Measurements from ENCODE around the gene ZNF148. TPM values are rescaled to one million over a fixed set of nuclear protein-coding genes. Genes with fewer than 3 reads are reported as not detected.

ZNF148 gene
- polyA plus RNA-seq, 3 donors: 6.5 to 48.4 (median 34.1) TPM

DNA sequence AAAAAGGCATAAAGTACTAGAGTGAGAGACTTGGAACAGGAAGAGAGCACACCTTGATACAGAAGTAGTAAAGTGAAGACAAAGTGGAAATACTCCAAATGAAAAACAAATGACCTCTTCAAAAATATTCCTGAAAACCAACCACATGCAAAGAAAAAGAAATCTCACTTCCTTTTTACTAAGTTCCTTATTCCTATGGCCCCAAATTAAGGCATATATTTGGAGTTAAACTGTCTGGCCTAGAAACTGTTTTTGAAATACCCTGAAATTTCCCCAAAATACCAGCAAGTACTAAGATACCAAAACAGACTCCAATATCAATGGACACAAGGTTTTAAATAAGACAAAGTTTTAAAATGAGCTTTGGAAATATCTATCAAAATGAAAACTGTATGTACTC lies 58.2 kb downstream of the ZNF148 start:
- H3K27me3 ChIP-seq (ENCODE audit: control insufficient read depth in 2 of 2, insufficient read depth in 2 of 2, low read length in 2 of 2): no peaks in the 10 kb centered on the region
- peaks cover 21% of the 10 kb centered on the region for H3K79me2 ChIP-seq (ENCODE audit: insufficient read depth, low read length)
- H3K9me3 ChIP-seq (replicated peaks in 1 of 2; ENCODE audit: control insufficient read depth in 1 of 2, insufficient read depth in 1 of 2, low read length in 2 of 2): no peaks in the 10 kb centered on the region
- no peak overlapping the region for H2AFZ ChIP-seq (ENCODE audit: insufficient read depth, low read depth, low read length, poor library complexity, severe bottlenecking)
- H3K4me3 ChIP-seq (replicated peaks in 1 of 3; ENCODE audit: low read depth in 2 of 3, low read length in 3 of 3): no peak overlapping the region
- peak in 2 of 3 donors; percentile 14 for DNase-seq
- H3K4me2 ChIP-seq (replicated peaks; ENCODE audit: extremely low read depth, low read length, poor library complexity, severe bottlenecking): peak overlapping the region; percentile 20
- H3K36me3 Mint-ChIP-seq: peaks cover 32 to 37% of the 10 kb centered on the region in 2 donors
- peaks cover 12 to 24% of the 10 kb centered on the region in 2 donors for H3K4me1 ChIP-seq (ENCODE audit: control insufficient read depth in 1 of 2, insufficient read depth in 2 of 2, low read length in 2 of 2)
- peaks cover 21 to 57% of the 10 kb centered on the region in 2 donors for H3K36me3 ChIP-seq (replicated peaks in 1 of 2; ENCODE audit: control insufficient read depth in 1 of 2, insufficient read depth in 2 of 2, low read length in 2 of 2)
- H3K27ac Mint-ChIP-seq: peak overlapping the region in 5 of 7 donors; percentile 55 to 77 (median 73)
- TF ChIP-seq, protein P1, sequence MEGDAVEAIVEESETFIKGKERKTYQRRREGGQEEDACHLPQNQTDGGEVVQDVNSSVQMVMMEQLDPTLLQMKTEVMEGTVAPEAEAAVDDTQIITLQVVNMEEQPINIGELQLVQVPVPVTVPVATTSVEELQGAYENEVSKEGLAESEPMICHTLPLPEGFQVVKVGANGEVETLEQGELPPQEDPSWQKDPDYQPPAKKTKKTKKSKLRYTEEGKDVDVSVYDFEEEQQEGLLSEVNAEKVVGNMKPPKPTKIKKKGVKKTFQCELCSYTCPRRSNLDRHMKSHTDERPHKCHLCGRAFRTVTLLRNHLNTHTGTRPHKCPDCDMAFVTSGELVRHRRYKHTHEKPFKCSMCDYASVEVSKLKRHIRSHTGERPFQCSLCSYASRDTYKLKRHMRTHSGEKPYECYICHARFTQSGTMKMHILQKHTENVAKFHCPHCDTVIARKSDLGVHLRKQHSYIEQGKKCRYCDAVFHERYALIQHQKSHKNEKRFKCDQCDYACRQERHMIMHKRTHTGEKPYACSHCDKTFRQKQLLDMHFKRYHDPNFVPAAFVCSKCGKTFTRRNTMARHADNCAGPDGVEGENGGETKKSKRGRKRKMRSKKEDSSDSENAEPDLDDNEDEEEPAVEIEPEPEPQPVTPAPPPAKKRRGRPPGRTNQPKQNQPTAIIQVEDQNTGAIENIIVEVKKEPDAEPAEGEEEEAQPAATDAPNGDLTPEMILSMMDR (IDR thresholded peaks at IDR 0.05): no peak
- peak overlapping the region in 1 of 2 donors; percentile 69 for H3K4me3 Mint-ChIP-seq
- intact Hi-C loops (cut with micrococcal nuclease): no loop called here
- H3K27me3 Mint-ChIP-seq (ENCODE audit: low read depth in 3 of 3): no peaks in the 10 kb centered on the region
- no peaks in the 10 kb centered on the region for H3K9me3 Mint-ChIP-seq
- H3K27ac ChIP-seq (ENCODE audit: low read depth in 1 of 2, low read length in 2 of 2): no peak overlapping the region
- H4K20me1 ChIP-seq (ENCODE audit: insufficient read depth, low read length): peaks cover 59% of the 10 kb centered on the region
- peaks cover 21% of the 10 kb centered on the region for H3K4me1 Mint-ChIP-seq
- no peak overlapping the region for H3K9ac ChIP-seq (ENCODE audit: insufficient read depth, low read length, poor library complexity, severe bottlenecking)

DNA sequence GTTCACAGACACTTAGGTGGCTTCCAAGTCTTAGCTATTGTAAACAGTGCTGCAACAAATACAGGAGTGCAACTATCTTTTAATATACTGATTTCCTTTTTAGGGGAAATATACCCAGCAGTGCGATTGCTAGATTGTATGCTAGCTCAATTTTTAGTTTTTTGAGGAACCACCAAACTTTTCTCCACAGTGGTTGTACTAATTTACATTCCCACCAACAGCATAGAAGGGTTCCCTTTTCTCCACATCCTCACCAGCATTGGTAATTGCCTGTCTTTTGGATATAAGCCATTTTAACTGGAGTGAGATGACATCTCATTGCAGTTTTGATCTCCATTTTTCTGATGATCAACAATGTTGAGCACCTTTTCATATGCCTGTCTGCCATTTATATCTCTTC lies 58.9 kb downstream of the ZNF148 start:
- H3K79me2 ChIP-seq (ENCODE audit: insufficient read depth, low read length): peaks cover 26% of the 10 kb centered on the region
- intact Hi-C loops (cut with micrococcal nuclease): no loop called here
- H3K36me3 ChIP-seq (replicated peaks in 1 of 2; ENCODE audit: control insufficient read depth in 1 of 2, insufficient read depth in 2 of 2, low read length in 2 of 2): peaks cover 21 to 58% of the 10 kb centered on the region in 2 donors
- DNase-seq: no peak
- no peak overlapping the region for H2AFZ ChIP-seq (ENCODE audit: insufficient read depth, low read depth, low read length, poor library complexity, severe bottlenecking)
- H4K20me1 ChIP-seq (ENCODE audit: insufficient read depth, low read length): peaks cover 65% of the 10 kb centered on the region
- H3K27ac ChIP-seq (ENCODE audit: low read depth in 1 of 2, low read length in 2 of 2): no peak overlapping the region
- H3K4me1 Mint-ChIP-seq: peaks cover 24% of the 10 kb centered on the region
- H3K27me3 Mint-ChIP-seq (ENCODE audit: low read depth in 3 of 3): no peaks in the 10 kb centered on the region
- H3K27me3 ChIP-seq (ENCODE audit: control insufficient read depth in 2 of 2, insufficient read depth in 2 of 2, low read length in 2 of 2): no peaks in the 10 kb centered on the region
- no peaks in the 10 kb centered on the region for H3K9me3 Mint-ChIP-seq
- no peaks in the 10 kb centered on the region for H3K9me3 ChIP-seq (replicated peaks in 1 of 2; ENCODE audit: control insufficient read depth in 1 of 2, insufficient read depth in 1 of 2, low read length in 2 of 2)
- H3K4me3 ChIP-seq (replicated peaks in 1 of 3; ENCODE audit: low read depth in 2 of 3, low read length in 3 of 3): no peak overlapping the region
- H3K4me3 Mint-ChIP-seq: no peak overlapping the region
- no peak overlapping the region for H3K9ac ChIP-seq (ENCODE audit: insufficient read depth, low read length, poor library complexity, severe bottlenecking)
- TF ChIP-seq, protein P1 (IDR thresholded peaks at IDR 0.05): no peak
- peaks cover 34 to 37% of the 10 kb centered on the region in 2 donors for H3K36me3 Mint-ChIP-seq
- H3K27ac Mint-ChIP-seq: peak overlapping the region in 3 of 7 donors; percentile 33 to 77 (median 73)
- peaks cover 12 to 24% of the 10 kb centered on the region in 2 donors for H3K4me1 ChIP-seq (ENCODE audit: control insufficient read depth in 1 of 2, insufficient read depth in 2 of 2, low read length in 2 of 2)
- no peak overlapping the region for H3K4me2 ChIP-seq (replicated peaks; ENCODE audit: extremely low read depth, low read length, poor library complexity, severe bottlenecking)
- no CpG with 5 or more reads among the region's 1 CpG for WGBS (ENCODE audit: insufficient coverage)
